NCI-H2107 treated with DMSO at 0.1 percent for 48 hours (cell line): ENCODE results near the gene OR7A10.

ENCODE experiments used
- DNase-seq: peaks from one replicate; lab custom pipeline; 2025; ENCODE audit not compliant: unreplicated experiment; lab: John Stamatoyannopoulos, UW

The OR7A10 gene

DNA sequence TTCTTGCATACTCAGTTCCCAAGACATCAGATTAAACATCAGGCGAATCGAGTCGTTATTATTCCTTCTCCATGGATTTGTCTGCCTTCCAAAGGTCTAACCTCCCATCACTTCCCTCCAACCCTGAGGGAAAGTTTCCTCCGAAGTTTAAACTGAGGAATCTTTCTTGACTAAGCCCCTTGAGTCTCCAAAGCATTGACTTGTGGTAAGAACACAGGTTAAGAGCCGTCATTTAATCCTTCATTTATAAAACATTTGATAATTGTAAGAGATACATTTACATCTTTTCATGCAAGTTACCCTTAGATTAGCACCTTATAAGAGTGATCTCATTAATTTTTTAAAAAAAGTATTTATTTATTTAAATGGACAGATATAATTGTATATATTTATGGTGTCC is at the start of gene OR7A10:
Gene OR7A10, minus strand, starts transcription at position 101 of the 400 bp plus-strand sequence. CDS start 7,045 bp downstream, outside the sequence.
- DNase-seq, result no peak

DNA sequence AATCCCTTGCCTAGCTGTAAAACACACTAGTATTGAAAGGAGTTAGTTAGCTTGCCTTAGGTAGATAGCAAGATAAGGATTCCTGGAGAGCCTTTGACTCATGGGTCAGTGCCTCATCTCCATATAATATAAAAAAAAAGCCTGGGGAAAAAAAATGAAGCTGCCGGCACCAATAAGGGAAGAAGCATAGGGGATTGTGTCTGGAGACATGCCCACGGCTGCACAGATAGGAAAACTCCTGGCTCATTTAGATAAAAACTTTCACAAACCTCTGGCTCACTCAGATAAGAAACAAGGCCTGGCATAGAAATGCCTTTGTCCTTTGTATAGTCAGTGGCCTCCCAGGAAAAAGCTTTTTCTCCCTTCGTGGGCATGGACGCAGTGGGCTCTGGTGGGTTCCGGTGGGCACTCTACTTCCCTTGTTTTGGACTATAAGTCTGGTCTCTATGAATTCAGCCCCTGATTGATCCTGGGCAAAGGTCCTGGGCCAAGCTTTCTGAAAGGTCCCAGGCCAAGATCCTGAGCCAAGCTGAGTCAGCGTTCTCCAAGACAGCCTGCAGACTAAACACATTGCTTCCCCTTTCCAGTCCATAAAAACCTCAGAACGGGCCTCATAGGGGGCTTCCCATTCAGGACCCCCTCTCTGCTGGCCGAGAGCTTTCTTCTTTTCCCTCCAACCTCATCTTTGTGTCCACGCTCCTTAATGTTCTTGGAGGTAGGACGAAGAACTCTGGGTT is 42.1 kb upstream of the OR7A10 start:
- DNase-seq, result no peak

DNA sequence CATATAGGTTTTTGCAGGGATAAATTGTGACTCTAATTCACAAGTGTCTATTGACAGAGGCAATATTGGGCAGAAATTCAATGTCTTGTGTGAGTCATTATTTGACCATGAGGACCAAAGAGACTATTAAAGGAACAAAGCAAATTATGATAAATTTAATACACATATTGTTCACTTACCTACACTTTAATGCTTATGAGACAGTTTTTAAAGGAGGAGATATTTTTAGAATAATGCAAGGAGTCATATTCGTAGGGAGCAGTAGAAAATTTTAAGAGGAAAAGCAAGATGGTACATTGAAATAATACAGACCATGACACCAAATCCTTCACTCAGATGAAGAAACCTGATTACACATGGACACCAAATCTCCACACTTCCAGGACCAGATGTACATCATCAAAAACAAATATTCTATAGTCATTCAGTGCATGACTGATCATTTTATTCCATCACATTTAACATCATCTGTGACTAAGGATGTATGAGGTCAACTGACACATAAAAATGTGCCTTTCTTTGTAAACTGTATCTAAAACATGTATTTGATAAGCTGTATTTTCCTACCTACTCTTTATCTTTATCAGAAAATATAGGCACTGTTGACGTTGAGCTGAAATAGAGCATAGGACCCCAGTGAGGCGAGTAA is 41.4 kb upstream of the OR7A10 start:
- no peak for DNase-seq

DNA sequence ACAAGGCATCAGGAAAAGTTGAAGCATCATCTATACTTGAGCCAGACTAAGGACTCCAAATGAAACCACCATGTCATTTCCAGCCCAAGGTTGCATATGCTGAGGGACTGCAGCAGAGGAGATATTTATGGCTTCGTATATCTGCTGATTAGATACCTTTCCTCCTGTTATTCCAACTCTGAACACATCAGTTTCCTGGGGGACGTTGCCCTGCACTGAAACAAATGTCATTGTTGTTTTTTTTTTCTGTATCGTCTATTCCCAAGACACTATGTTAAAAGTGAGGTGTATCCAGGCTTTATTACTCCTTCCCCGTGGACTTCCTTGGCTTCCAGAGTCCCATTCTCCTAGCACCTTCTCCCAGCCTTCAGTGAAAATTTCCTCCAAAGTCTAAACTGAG is 37.3 kb upstream of the OR7A10 start, which contains the start of gene OR7A17:
Gene OR7A17, minus strand, starts transcription at position 101 of the 400 bp plus-strand sequence. CDS start 4,777 bp downstream, outside the sequence.
- no peak for DNase-seq

DNA sequence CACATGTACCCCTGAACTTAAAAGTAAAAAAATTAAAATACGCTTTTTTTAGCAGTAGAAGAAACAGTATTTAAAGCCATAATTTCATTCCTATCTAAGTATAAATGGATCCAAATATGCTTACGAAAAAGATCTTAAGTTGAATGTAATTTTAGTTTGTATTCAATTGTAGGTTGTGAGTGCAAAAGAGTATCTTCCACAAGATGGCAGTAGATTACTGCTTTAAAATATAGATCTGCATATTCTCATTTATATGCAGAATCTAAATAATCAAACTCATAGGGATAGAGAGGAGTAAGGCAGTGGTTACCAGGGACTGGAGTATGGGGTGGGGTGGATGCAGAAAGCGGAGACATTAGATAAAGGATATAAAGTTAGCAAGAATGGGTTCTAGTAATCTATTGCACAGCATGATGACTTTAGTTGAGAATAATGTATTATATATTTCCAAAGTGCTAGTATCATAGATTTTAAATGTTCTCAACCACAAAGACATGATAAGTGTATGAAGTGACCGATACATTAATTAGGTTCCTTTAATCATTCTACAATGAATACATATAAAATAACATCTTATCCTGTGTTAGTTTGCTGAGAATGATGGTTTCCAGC is 23.0 kb upstream of the OR7A10 start:
- no peak for DNase-seq

DNA sequence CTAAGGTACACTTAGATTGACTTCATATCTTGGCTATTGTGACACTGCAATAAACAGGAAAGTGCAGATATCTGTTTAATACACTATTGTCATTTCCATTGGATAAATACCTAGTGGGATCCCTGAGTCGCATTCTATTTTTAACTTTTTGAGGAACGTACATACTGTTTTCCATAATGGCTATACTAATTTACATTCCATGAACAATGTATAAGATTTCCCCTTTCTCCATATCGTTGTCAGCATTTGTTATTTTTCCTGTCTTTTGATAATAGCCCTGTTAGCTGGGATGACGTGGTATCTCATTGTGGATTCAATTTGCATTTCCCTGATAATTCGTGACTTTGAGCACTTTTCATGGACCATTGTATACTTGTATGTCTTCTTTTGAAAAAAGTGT is 19.8 kb upstream of the OR7A10 start:
- no peak for DNase-seq

DNA sequence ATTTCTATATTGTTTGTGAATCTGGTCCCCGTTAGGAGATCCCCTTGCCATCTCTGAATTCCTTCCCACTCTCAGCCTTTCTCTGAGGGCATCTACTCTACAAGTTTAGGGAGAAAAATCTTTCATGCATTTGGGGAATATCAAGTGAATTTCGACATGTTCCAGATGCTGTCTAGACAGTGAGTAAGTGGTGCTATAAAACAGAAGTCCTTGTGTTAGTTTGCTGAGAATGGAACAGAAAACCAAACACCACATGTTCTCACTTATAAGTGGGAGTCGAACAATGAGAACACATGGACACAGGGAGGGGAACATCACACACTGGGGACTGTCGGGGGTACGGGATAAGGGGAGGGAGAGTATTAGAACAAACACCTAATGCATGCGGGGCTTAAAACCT is 5.1 kb downstream of the OR7A10 start:
- no peak for DNase-seq

DNA sequence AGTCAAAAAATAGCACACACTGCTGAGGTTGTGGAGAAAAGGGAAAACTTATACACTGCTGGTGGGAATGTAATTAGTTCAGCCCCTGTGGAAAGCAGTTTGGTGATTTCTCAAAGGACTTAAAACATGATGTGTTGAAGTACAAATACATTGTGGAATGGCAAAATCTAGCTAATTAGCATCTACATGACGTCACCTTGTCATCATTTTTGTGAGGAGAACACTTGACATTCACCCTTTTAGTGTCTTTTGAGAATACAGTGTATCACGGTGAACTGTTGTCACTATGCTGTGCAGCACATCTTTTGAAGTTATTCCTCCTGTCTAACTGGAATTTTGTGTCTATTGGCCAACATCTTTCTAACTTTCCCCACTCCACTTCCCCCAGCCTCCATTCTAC is 5.6 kb downstream of the OR7A10 start:
- no peak for DNase-seq

DNA sequence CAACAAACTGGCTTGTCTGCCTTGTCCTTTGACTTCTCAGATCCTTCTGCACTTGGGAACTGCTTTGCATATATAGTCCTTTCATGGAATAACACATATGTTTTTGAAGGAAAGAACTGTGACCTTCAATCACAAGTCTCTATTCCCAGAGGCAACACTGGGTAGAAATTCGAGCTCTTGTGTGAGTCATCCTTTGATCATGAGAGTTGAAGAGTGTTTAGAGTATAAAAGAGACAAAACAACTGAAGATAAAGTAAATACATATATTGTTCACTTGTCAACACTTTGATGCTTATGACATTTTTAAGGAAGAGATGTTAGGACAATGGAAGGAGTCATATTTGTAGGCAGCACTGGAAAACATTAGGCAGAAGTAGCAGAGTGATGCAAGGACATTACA is 8.5 kb downstream of the OR7A10 start:
- no peak for DNase-seq

DNA sequence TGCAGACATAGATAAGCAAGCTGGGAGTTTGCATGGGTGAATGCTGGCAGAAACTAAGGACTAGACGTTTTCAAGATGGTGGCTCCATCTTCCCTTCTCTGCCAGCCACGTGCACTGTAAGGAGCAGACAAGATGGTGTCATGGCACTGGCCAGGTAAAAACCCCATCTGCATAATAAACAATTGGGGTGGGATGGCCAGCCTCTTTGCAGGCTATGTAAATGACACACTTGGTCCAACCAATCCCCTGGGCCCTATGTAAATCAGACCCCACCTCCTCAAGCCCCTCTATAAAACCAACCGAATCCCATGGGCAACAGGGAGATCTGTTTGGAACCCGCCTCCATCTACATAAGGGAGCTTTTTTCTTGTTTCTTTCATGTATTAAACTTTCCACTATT is 11.3 kb downstream of the OR7A10 start:
- DNase-seq, result no peak

DNA sequence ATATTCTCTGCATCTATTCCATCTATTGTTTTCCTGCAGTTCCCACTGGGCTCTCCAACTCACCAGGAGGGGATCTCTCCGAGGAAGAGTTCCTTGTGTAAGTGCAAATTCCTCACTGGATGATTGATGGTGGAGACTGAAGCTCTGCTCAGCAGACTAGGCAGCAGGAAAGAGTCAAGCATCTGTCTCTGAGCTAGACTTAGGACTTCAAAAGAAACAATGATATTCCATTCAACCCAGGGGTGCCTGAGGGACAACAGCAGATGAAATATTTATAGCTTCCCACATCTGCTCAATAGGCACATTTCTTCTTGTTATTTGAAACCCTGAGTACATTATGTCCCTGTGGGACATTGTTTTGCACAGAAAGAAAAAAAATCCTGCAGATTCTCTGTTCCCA is 13.7 kb downstream of the OR7A10 start, which contains the start of the genes OR7A5 and OR7C1:
Gene OR7A5, minus strand, starts transcription at position 175 of the 400 bp plus-strand sequence. CDS start 6,944 bp downstream, outside the sequence.
Gene OR7C1, minus strand, starts transcription at position 175 of the 400 bp plus-strand sequence. CDS start 35,049 bp downstream, outside the sequence.
- no peak for DNase-seq

DNA sequence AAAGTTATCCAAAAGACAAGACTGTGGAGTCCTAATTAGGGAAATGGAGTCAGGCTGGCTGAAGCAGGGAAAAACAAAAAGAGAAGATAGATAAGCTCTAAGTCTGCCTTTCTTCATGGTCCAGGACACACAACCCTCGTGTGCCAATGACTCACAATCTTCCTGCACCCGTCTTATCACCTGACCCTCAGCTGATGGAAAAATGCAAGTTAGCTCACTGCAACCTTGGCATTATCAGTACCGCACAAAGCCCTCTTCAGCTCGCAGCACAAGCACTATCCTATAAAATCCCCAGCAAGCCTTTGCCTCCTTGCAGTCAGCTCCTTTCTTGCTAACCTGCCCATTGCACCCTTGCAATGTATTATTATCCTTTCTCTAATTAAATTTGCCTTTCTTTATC is 18.0 kb downstream of the OR7A10 start:
- DNase-seq, result no peak

DNA sequence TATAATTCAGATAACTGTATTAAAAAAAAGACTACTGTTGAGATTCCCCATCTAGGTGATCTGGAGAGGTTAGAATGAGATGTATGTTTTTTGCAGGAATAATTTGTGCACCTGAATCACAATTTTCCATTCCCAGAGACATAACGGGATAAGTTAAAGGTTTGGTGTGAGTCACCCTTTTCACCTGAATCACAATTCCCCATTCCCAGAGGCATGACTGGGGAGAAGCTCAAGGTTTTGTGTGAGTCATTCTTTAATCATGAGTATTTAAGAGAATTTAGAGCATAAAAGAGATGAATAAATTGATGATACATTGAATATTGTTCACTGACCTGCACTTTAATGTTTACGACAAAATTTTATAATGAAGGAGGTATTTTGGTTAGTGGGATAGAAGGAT is 22.7 kb downstream of the OR7A10 start:
- DNase-seq, result no peak

DNA sequence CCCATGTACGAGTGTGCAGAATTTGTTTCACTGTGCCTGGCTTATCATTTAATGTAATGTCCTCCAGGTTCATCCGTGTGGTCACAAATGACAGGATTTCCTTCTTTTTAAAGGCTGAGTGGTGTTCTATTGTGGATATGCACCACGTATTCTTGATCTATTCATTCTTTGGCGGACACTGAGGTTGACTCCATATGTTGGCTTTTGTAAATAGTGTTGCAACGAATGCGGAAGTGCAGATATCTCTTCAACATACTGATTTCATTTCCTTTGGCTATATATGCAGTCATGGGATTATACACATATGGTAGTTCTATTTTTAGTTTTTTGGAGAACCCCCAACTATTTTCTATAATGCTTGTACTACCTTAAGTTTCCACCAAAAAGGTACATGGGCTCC is 26.8 kb downstream of the OR7A10 start:
- DNase-seq, result no peak

DNA sequence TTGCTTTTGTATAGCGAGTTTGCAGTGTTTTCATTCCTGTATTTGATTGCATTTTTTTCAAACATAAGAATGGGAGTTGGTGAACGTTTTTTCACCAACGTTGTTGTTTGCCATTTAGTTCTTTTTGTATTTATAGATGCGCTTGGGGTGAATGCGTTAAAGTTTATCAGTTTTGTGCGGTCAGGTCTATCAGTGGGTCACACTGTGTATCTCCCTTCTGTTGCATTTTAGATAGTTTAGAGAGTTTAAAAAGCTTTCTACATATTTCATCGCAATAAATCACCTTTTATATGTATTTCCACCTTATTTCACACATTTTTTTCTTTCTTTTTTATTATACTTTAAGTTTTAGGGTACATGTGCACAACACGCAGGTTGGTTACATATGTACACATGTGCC is 30.1 kb downstream of the OR7A10 start:
- DNase-seq, result no peak

DNA sequence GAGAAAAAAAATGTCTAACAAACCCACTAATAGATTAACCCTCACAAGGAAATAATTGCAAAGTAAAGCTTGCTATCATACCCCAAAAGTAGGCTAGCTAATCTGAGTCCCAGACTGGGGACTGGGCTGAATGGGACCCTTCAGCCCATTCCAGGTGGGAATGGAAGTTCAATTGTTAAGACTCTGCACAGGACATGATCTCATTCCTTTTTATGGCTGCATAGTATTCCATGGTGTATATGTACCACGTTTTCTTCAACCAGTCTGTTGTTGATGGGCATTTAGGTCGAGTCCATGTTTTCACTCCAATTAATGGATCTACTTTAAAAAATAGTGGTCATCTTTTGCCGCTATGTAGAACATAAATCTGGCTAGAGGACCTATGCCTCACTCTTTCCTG is 31.7 kb downstream of the OR7A10 start:
- no peak for DNase-seq

DNA sequence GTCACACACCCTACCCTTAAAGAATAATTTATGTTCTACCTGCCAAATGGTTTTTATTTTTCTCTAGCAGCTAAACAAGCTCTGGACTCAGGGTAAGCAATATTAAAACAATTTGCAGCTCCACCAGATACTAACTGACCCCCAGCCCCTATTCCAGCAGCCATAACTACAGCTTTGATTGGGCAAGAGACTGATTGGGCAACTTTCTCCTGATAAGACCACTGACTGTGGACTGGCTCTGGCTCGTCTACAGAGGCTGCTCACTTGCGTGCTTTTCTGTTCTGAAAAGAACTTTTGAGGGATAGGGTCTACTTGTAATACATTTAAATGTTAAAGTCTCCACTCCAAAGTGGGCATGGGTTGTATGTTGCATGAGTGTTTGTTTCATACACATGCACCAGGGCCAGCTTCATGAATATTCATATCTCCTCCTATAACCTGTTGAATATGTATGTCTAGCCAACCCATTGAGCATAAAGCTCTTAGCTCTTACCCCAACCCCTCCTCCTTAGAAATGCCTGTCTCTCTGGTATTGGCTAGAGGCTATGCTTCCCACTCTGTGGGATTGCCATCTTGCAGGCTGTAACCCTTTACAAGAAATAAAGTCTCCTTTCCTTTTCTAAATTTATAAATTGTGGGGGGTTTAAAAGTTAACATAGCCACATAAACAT is 33.6 kb downstream of the OR7A10 start:
- DNase-seq, result no peak

DNA sequence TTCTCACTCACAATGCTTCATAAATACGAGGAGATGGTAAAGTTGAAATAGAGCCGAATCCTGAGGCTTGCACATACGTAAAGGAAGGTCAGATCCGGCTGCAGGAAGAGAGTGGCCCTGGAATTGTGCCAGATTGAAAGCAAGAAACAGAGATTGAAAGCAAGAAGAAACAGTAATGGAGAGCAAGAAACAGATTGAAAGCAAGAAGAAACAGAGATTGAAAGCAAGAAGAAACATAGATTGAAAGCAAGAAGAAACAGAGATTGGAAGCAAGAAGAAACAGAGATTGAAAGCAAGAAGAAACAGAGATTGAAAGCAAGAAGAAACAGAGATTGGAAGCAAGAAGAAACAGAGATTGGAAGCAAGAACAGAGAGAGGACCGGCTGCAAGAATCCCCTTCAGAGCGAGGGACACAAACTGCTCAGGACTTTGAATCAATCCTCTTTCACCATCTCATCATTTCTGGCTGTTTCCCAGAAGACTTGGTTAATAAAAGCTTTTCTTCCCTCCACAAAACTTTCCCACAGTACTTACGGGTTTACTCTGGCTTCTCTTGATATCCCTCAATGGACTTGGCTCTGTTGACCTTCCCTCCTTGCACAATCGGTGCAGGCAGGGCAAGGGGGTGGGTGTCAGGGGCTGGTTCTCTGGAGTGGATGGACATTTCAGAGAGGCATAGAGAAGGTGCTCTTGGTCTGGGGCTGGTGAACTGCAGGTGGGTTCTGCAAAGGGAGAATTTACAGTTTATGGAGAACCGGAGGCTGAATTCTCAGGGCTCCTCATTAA is 39.3 kb downstream of the OR7A10 start:
- DNase-seq, result no peak

DNA sequence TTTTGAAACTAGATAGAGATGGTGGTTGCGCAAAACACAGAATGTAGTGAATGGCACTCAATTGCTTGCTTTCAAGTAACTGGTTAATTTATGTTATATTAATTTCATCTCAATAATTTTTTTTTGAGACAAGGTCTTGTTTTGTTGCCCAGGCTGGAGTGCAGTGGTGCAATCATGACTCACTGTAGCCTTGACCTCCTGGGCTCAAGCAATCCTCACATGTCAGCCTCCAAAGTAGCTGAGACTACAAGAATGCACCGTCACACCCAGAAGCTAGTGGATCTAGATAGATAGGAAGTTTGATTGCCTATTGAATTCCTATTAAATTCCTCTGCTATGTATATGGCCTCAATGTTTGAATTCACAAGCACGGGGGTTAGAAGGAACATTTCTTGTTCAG is 44.0 kb downstream of the OR7A10 start:
- DNase-seq, result no peak

DNA sequence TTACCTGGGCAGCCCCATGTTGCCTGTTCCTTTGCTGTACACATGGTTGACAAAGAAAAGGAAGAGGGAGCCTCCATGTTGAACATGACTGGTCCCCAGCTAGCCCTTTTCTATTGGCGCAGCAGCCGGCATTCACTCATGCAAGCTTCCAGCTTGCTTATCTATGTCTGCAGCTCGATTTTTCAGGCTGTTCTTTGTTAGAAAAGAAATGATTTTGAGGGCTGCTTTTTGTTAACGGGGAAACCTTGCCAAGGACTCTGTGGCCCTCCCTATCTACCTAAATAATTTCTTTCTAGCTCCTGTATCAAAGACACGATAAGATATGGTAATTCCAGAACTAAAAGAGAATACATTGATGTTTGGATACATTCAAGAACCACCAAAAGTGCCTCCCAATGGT is 50.0 kb downstream of the OR7A10 start:
- DNase-seq, result no peak

DNA sequence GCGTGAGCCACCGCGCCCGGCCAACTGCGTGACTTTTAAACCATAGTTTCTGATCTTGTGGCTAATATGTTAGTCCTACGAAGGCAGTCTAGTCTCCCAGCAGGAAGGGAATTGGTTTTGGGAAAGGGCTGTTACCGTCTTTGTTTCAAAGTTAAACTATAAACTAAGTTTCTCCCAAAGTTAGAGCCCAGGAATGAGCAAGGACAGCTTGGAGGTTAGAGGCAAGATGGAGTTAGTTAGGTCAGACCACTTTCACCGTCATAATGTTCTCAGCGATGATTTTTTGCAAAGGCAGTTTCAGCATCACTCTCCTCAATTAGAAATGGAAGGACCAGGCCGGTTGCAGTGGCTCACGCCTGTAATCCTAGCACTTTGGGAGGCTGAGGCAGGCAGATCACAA is 52.7 kb downstream of the OR7A10 start:
- DNase-seq, result no peak
